Measurements from ENCODE around the gene GRIK4. TPM values are rescaled to one million over a fixed set of nuclear protein-coding genes. Genes with fewer than 3 reads are reported as not detected.

The GRIK4 gene
- total and polyA plus RNA-seq, 8 donors, result 0.02 TPM; not detected in 7

DNA sequence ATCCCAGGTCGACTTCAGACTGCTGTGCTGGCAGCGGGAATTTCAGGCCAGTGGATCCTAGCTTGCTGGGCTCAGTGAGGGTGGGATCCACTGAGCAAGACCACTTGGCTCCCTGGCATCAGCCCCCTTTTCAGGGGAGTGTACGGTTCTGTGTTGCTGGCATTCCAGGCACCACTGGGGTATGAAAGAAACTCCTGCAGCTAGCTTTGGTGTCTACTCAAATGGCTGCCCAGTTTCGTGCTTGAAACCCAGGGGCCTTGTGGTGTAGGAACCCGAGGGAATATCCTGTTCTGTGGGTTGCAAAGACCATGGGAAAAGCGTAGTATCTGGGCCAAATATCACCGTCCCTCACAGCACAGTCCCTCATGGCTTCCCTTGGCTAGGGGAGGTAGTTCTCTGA, 254.8 kb downstream of the GRIK4 start:
- Histone ChIP-seq H3K27me3 (peaks cover 0 to 7% (median 0%) of the 10 kb centered on the region in 4 donors), H3K9me3 (no peaks in the 10 kb centered on the region), H3K36me3 (no peaks in the 10 kb centered on the region), H3K27ac (no peak overlapping the region), H3K4me3 (no peak overlapping the region), H3K4me1 (no peaks in the 10 kb centered on the region)
- ATAC-seq (no peak), DNase-seq (no peak), FAIRE-seq (no peak)
- intact Hi-C loops (cut with DNase I), result no loop called here
- TF ChIP-seq, protein P1, sequence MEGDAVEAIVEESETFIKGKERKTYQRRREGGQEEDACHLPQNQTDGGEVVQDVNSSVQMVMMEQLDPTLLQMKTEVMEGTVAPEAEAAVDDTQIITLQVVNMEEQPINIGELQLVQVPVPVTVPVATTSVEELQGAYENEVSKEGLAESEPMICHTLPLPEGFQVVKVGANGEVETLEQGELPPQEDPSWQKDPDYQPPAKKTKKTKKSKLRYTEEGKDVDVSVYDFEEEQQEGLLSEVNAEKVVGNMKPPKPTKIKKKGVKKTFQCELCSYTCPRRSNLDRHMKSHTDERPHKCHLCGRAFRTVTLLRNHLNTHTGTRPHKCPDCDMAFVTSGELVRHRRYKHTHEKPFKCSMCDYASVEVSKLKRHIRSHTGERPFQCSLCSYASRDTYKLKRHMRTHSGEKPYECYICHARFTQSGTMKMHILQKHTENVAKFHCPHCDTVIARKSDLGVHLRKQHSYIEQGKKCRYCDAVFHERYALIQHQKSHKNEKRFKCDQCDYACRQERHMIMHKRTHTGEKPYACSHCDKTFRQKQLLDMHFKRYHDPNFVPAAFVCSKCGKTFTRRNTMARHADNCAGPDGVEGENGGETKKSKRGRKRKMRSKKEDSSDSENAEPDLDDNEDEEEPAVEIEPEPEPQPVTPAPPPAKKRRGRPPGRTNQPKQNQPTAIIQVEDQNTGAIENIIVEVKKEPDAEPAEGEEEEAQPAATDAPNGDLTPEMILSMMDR (IDR thresholded peaks at IDR 0.05), result no peak
- WGBS, 2 donors, result 64 to 66% methylated on average over 7 of the region's 7 CpGs

DNA sequence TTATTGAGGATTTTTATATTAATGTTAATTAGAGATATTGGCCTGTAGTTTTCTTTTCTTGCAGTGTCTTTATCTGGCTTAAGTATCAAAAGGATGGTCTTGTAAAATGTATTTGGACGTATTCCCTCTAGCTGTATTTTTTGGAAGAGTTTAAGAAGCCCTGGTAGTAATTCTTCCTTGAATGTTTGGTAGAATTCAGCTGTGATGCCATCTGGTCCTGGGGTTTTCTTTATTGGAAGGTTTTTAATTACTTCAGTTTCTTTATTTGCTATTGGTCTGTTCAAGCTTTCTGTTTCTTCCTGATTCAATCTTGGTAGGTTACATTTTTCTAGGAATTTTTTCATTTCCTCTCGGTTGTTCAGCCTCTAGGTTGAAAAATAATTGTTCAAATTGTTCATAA, 257.4 kb downstream of the GRIK4 start:
- Histone ChIP-seq H3K4me1 (no peaks in the 10 kb centered on the region), H3K9me3 (no peaks in the 10 kb centered on the region), H3K36me3 (no peaks in the 10 kb centered on the region), H3K4me3 (no peak overlapping the region), H3K27ac (no peak overlapping the region), H3K27me3 (peaks cover 0 to 7% (median 0%) of the 10 kb centered on the region in 4 donors)
- WGBS, 2 donors, result 55 to 74% methylated on average over 2 of the region's 2 CpGs
- TF ChIP-seq, protein P1 (IDR thresholded peaks at IDR 0.05), result no peak
- intact Hi-C loops (cut with DNase I), result no loop called here
- ATAC-seq (no peak), FAIRE-seq (no peak), DNase-seq (no peak)

DNA sequence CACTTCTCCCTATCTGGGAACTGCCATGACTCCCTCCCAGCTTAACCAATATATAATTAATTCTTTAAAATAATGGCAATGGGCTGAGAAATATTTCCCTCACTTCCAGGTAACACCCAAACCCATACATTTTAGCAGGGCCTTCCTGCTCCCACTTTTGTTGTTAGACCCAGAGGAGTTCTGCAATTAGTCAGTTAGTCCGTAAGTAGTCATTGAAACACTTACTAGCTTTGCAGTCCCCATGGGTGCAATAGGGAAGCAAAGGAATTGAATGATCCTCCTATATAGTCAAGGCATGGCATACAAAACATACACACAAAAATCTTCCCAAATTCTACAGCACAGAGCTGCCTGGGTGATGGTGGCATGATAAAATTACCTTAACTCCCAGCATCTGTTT, 258.4 kb downstream of the GRIK4 start:
- Histone ChIP-seq H3K4me1 (no peaks in the 10 kb centered on the region), H3K9me3 (no peaks in the 10 kb centered on the region), H3K4me3 (no peak overlapping the region), H3K27me3 (peaks cover 0 to 7% (median 0%) of the 10 kb centered on the region in 4 donors), H3K36me3 (no peaks in the 10 kb centered on the region), H3K27ac (no peak overlapping the region)
- no peak for ATAC-seq
- no peak for DNase-seq
- intact Hi-C loops (cut with DNase I), result no loop called here
- WGBS, 2 donors, result 77 to 84% methylated on average over 1 of the region's 1 CpG
- TF ChIP-seq, protein P1 (IDR thresholded peaks at IDR 0.05), result no peak
- no peak for FAIRE-seq

DNA sequence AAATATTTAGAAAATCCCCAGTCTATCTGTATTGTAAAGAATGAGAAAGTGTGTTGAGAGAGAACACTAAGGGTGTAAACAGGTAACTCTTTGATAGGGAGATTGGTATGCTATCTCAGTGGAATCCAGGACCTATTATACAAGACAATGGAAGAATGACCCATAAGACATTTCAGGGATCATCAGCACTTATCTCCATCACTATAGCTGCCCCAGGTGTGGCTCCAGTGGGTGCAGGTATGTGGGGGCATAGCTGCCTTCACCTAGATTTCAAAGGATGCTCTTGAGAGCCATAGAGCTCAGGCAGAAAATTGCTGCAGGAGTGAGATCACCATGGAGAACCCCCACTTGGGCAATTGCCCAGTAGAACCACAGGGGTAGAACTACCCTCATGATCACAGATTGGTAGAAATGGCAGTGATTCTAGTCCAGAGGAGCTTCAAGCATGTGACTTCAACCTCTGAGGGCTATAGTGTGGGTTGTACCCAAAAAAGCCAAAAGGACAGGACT, 260.1 kb downstream of the GRIK4 start:
- Histone ChIP-seq H3K4me1 (no peaks in the 10 kb centered on the region), H3K27ac (no peak overlapping the region), H3K9me3 (no peaks in the 10 kb centered on the region), H3K36me3 (no peaks in the 10 kb centered on the region), H3K4me3 (no peak overlapping the region), H3K27me3 (peaks cover 0 to 7% (median 0%) of the 10 kb centered on the region in 4 donors)
- FAIRE-seq, result no peak
- intact Hi-C loops (cut with DNase I), result no loop called here
- no peak for DNase-seq
- TF ChIP-seq, protein P1 (IDR thresholded peaks at IDR 0.05), result no peak
- no peak for ATAC-seq

DNA sequence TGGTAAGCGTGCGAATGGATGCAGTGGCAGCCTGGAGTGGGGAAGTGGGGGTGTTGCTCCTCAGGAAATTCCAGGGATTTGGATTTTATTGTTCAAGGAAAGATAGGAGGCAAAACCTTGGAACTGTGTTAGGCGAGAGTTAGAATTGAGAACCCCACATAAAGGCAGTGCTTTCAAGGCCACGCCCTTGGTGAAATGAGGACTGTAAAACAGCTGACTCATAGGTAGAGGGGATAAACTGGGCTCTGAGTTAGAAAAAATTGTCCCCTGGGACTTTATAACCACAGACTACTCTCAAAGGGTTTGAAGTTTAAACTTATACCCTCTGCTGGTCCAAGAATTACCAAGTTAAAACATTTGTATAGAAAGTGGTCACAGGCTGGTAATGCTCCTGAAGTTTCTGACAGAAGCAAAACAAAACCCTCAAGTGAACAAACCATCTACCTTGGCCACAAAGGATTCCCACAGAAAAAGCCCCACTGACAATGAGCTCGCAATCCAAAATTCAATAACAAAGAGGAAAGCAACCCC, 262.0 kb downstream of the GRIK4 start:
- no peaks in the 10 kb centered on the region for H3K36me3 ChIP-seq
- no peak overlapping the region for H3K4me3 ChIP-seq
- 79 to 84% methylated on average over 5 of the region's 5 CpGs for WGBS, 2 donors
- no peaks in the 10 kb centered on the region for H3K4me1 ChIP-seq
- no peak for ATAC-seq
- H3K9me3 ChIP-seq, result no peaks in the 10 kb centered on the region
- intact Hi-C loops (cut with DNase I), result no loop called here
- H3K27ac ChIP-seq, result no peak overlapping the region
- H3K27me3 ChIP-seq, result no peaks in the 10 kb centered on the region
- DNase-seq, result no peak
- TF ChIP-seq, protein P1 (IDR thresholded peaks at IDR 0.05), result no peak
- FAIRE-seq, result no peak

Data from pancreas (tissue), 10 donors.